NB4 (cell line): ENCODE results near the gene MTHFR.

Experiments used
- DNase-seq: peaks from one replicate; pipeline ENCODE4 v3.0.0; 2010; ENCODE audit warnings: low read depth
- H3K4me3 ChIP-seq: one replicate; pipeline ENCODE4 v1.5.1; 2011; ENCODE audit warnings: mild to moderate bottlenecking, low read depth, low read length, moderate library complexity
- CTCF ChIP-seq: IDR thresholded peaks from one replicate; pipeline ENCODE4 v1.5.1; 2012; ENCODE audit warnings: low read depth, low read length
- MAX ChIP-seq: IDR thresholded peaks from 2 replicates; pipeline ENCODE4 v1.6.1; 2011; ENCODE audit warnings: low read depth, low read length
- MYC ChIP-seq: IDR thresholded peaks from 2 replicates; pipeline ENCODE4 v1.6.1; 2011; ENCODE audit warnings: low read depth, low read length
- POLR2A ChIP-seq: IDR thresholded peaks from 2 replicates; pipeline ENCODE4 v1.6.1; 2011; ENCODE audit warnings: mild to moderate bottlenecking; ENCODE audit not compliant: insufficient read length; ENCODE audit errors: extremely low read depth

MTHFR gene

GRCh38 chr1:11847667-11848372 lies 42.1 kb upstream of the MTHFR start, which contains the start of gene NPPA:
NPPA (minus strand) TSS chr1:11847783; CDS start chr1:11847684, 99 bp downstream.
- H3K4me3 ChIP-seq, result no peak within 1 kb of the TSS
- TF ChIP-seq MAX (no peak), MYC (no peak), POLR2A (no peak), CTCF (no peak)
- no peak for DNase-seq

- H3K4me3 ChIP-seq, result no peak overlapping the region
- DNase-seq, result peak; percentile 44
- no peak for TF ChIP-seq CTCF
- no peak for TF ChIP-seq MYC
Measured at GRCh38 chr1:11845641-11846335, 40.0 kb upstream of the MTHFR start.

GRCh38 chr1:11842154-11843041 lies 36.6 kb upstream of the MTHFR start:
- TF ChIP-seq CTCF (no peak), MAX (peak; percentile 54; the same call in 1 of the 2 replicates), MYC (no peak), POLR2A (no peak)
- DNase-seq, result peak; percentile 22
- no peak overlapping the region for H3K4me3 ChIP-seq

- TF ChIP-seq MAX (no peak), MYC (no peak), POLR2A (no peak), CTCF (no peak)
- no peak overlapping the region for H3K4me3 ChIP-seq
Measured at GRCh38 chr1:11841245-11842153, 35.7 kb upstream of the MTHFR start.

More at GRCh38 chr1:11841245-11842153, 35.7 kb upstream of the MTHFR start:
- no peak for DNase-seq
